AG09309 (cell line): ENCODE data around the gene EVL.
"Not testable (repeated sequence)": the region's sequence is repeated elsewhere in the genome, so short reads cannot be mapped to it uniquely, and the experiment has no call there.

Experiments
- DNase-seq: peaks from one replicate; pipeline ENCODE4 v3.0.0-alpha.2; 2010; ENCODE audit warnings: low read depth
- H3K4me3 ChIP-seq: 2 replicates; pipeline ENCODE4 v1.5.1; 2011; ENCODE audit warnings: mild to moderate bottlenecking, low read depth, low read length, moderate library complexity; ENCODE audit not compliant: control insufficient read depth
- CTCF ChIP-seq: IDR thresholded peaks from 2 replicates; pipeline ENCODE4 v1.5.1; 2011; ENCODE audit warnings: mild to moderate bottlenecking, low read depth, low read length, inconsistent platforms; ENCODE audit not compliant: insufficient read depth, control insufficient read depth; ENCODE audit errors: missing control alignments

Gene EVL

GRCh38 chr14:100155756-100156616 is 90.8 kb downstream of the EVL start:
- no peak overlapping the region for H3K4me3 ChIP-seq
- no peak for TF ChIP-seq CTCF
- DNase-seq = no peak

GRCh38 chr14:100156776-100157175 is 91.6 kb downstream of the EVL start:
- no peak for DNase-seq
- no peak overlapping the region for H3K4me3 ChIP-seq
- TF ChIP-seq CTCF = no peak

GRCh38 chr14:100157548-100158232 is 92.5 kb downstream of the EVL start:
- DNase-seq, H3K4me3 ChIP-seq: not testable (repeated sequence)

GRCh38 chr14:100158566-100159093 is 93.4 kb downstream of the EVL start:
- H3K4me3 ChIP-seq = no peak overlapping the region
- DNase-seq = no peak
- no peak for TF ChIP-seq CTCF

- peak within 1 kb of the TSS; percentile 22 for H3K4me3 ChIP-seq
- DNase-seq = no peak
- no peak for TF ChIP-seq CTCF
Measured at GRCh38 chr14:100159094-100159864, 94.1 kb downstream of the EVL start, which contains the start of gene DEGS2. DEGS2 (minus strand) TSS chr14:100159645; CDS start chr14:100159587, 58 bp downstream.

GRCh38 chr14:100159865-100160533 is 94.8 kb downstream of the EVL start:
- no peak for TF ChIP-seq CTCF
- H3K4me3 ChIP-seq = no peak overlapping the region
- no peak for DNase-seq
